HG03060 (cell line): ENCODE results near the gene PLEKHH2.

Source experiments
- ATAC-seq: cut with Tn5 transposase; IDR thresholded peaks from one replicate; pipeline ENCODE4 v1.9.1; 2021; ENCODE audit warnings: low read depth, moderate number of reproducible peaks; ENCODE audit not compliant: unreplicated experiment

Gene PLEKHH2

GRCh38 chr2:43754180-43754579 is 117.1 kb downstream of the PLEKHH2 start:
- no peak for ATAC-seq

GRCh38 chr2:43758739-43759138 is 121.7 kb downstream of the PLEKHH2 start:
- ATAC-seq = no peak

- no peak for ATAC-seq
These were observed 122.1 kb downstream of the PLEKHH2 start for GRCh38 chr2:43759195-43759594.

GRCh38 chr2:43762286-43762685 is 125.2 kb downstream of the PLEKHH2 start:
- ATAC-seq = no peak

- no peak for ATAC-seq
These were observed 126.0 kb downstream of the PLEKHH2 start for GRCh38 chr2:43763091-43763490.

- no peak for ATAC-seq
These were observed 127.1 kb downstream of the PLEKHH2 start for GRCh38 chr2:43764086-43764705.

GRCh38 chr2:43766006-43766405 is 128.9 kb downstream of the PLEKHH2 start:
- no peak for ATAC-seq

- ATAC-seq = no peak
These were observed 137.0 kb downstream of the PLEKHH2 start, which contains the start of gene DYNC2LI1 for GRCh38 chr2:43773876-43774613. TSS of gene DYNC2LI1 (plus strand) at chr2:43774039. CDS start at chr2:43774139, 100 bp downstream.

- ATAC-seq = no peak
These were observed 137.6 kb downstream of the PLEKHH2 start for GRCh38 chr2:43774617-43775016.

GRCh38 chr2:43776324-43776723 is 139.3 kb downstream of the PLEKHH2 start:
- no peak for ATAC-seq

- no peak for ATAC-seq
These were observed 140.4 kb downstream of the PLEKHH2 start for GRCh38 chr2:43777306-43777926.

GRCh38 chr2:43778233-43778632 is 141.2 kb downstream of the PLEKHH2 start:
- ATAC-seq = no peak

- ATAC-seq = no peak
These were observed 150.8 kb downstream of the PLEKHH2 start for GRCh38 chr2:43787895-43788294.

GRCh38 chr2:43788646-43789045 is 151.6 kb downstream of the PLEKHH2 start:
- no peak for ATAC-seq

- ATAC-seq = no peak
These were observed 153.1 kb downstream of the PLEKHH2 start for GRCh38 chr2:43790147-43790546.

- no peak for ATAC-seq
These were observed 154.1 kb downstream of the PLEKHH2 start for GRCh38 chr2:43791035-43791765.

- no peak for ATAC-seq
These were observed 155.6 kb downstream of the PLEKHH2 start for GRCh38 chr2:43792653-43793052.

GRCh38 chr2:43794956-43795355 is 157.9 kb downstream of the PLEKHH2 start:
- ATAC-seq = no peak

- no peak for ATAC-seq
These were observed 159.1 kb downstream of the PLEKHH2 start for GRCh38 chr2:43796206-43796605.

- ATAC-seq = no peak
These were observed 161.2 kb downstream of the PLEKHH2 start for GRCh38 chr2:43798300-43798699.

- no peak for ATAC-seq
These were observed 163.8 kb downstream of the PLEKHH2 start for GRCh38 chr2:43800894-43801293.
